SK-N-SH (cell line): ENCODE measurements around the gene CDK9. TPM values are rescaled to one million over a fixed set of nuclear protein-coding genes. Genes with fewer than 3 reads are reported as not detected.

Experiments
- CTCF ChIA-PET: fragments of 300-600, 350-600 bp; formaldehyde crosslinking; extraction: SDS; loops from one replicate; lab custom pipeline; 2021; lab: Yijun Ruan, JAX
- POLR2A ChIA-PET: fragments of 350-600 bp; sonication (Branson Sonifier 250); formaldehyde crosslinking; extraction: SDS; loops from one replicate; lab custom pipeline; 2020; ENCODE audit warnings: antibody characterized with exemption, inconsistent platforms; lab: Yijun Ruan, JAX
- DNase-seq: peaks from one replicate; pipeline ENCODE4 v3.0.0; 2012
- H2AFZ ChIP-seq: fragments of 200-600 bp; sonication (generic); 2 replicates; pipeline ENCODE4 v1.8.1; 2016; ENCODE audit warnings: antibody characterized with exemption, mild to moderate bottlenecking, low read depth
- H3F3A ChIP-seq: fragments of 200-600 bp; sonication (generic); replicated peaks from 2 replicates; pipeline ENCODE3; 2016; ENCODE audit warnings: antibody characterized with exemption, mild to moderate bottlenecking; ENCODE audit not compliant: insufficient read depth
- H3K27ac ChIP-seq, 2 experiments: fragments of 200-500 bp in 1 of 2; fragments of 200-600 bp in 1 of 2; sonication (Bioruptor generic) in 1 of 2; sonication (generic), shearing (Covaris generic) in 1 of 2; 2 replicates each; pipeline versions ENCODE4 v1.5.1 to v1.6.1; 2014 to 2016; ENCODE audit warnings: low read depth in 2 of 2, inconsistent platforms in 1 of 2, low read length in 1 of 2, mild to moderate bottlenecking in 1 of 2, mixed read lengths in 1 of 2
- H3K27me3 ChIP-seq: fragments of 200-600 bp; sonication (generic), shearing (Covaris generic); 2 replicates; pipeline ENCODE4 v1.6.1; 2016; ENCODE audit warnings: mixed run types; ENCODE audit not compliant: insufficient read depth
- H3K36me3 ChIP-seq, 2 experiments: fragments of 200-500 bp in 1 of 2; fragments of 200-600 bp in 1 of 2; sonication (Bioruptor generic) in 1 of 2; sonication (generic) in 1 of 2; replicated peaks in 1 of 2; 2 replicates each; pipeline versions ENCODE3 to v1.5.1; 2014 to 2016; ENCODE audit warnings: low read length in 1 of 2, mild to moderate bottlenecking in 1 of 2; ENCODE audit not compliant: insufficient read depth in 2 of 2, control insufficient read depth in 1 of 2
- H3K4me1 ChIP-seq, 2 experiments: fragments of 200-500 bp in 1 of 2; fragments of 200-600 bp in 1 of 2; sonication (Bioruptor generic) in 1 of 2; sonication (generic), shearing (Covaris generic) in 1 of 2; 2 replicates each; pipeline versions ENCODE4 v1.5.1 to v1.6.1; 2014 to 2016; ENCODE audit warnings: low read depth in 1 of 2, low read length in 1 of 2, mixed run types in 1 of 2; ENCODE audit not compliant: insufficient read depth in 2 of 2, control insufficient read depth in 1 of 2
- H3K4me2 ChIP-seq: fragments of 200-600 bp; sonication (generic), shearing (Covaris generic); 2 replicates; pipeline ENCODE4 v1.6.1; 2017; ENCODE audit warnings: mixed run types
- H3K4me3 ChIP-seq, 2 experiments: fragments of 200-500 bp in 1 of 2; fragments of 200-600 bp in 1 of 2; sonication (Bioruptor generic) in 1 of 2; sonication (generic), shearing (Covaris generic) in 1 of 2; 2 replicates each; pipeline versions ENCODE4 v1.5.1 to v1.8.1; 2014 to 2016; ENCODE audit warnings: low read depth in 2 of 2, inconsistent platforms in 1 of 2, low read length in 1 of 2, mild to moderate bottlenecking in 1 of 2, mixed read lengths in 1 of 2, moderate library complexity in 1 of 2
- H3K79me2 ChIP-seq: fragments of 200-600 bp; sonication (generic); 2 replicates; pipeline ENCODE4 v1.8.1; 2017; ENCODE audit warnings: mild to moderate bottlenecking; ENCODE audit not compliant: insufficient read depth
- H3K9ac ChIP-seq: fragments of 200-600 bp; sonication (generic); 2 replicates; pipeline ENCODE4 v1.6.1; 2017; ENCODE audit warnings: mixed run types
- H3K9me2 ChIP-seq: fragments of 200-600 bp; sonication (generic); 2 replicates; pipeline ENCODE4 v1.6.1; 2017; ENCODE audit warnings: mixed run types
- H3K9me3 ChIP-seq: fragments of 200-600 bp; sonication (generic); 2 replicates; pipeline ENCODE4 v1.6.1; 2017; ENCODE audit warnings: mixed run types, mild to moderate bottlenecking, moderate library complexity
- H4K20me1 ChIP-seq: fragments of 200-600 bp; sonication (generic); 2 replicates; pipeline ENCODE4 v1.6.1; 2017; ENCODE audit warnings: mild to moderate bottlenecking, mixed run types; ENCODE audit not compliant: insufficient read depth
- CHD2 ChIP-seq: fragments of 150-350 bp; IDR thresholded peaks from 2 replicates; pipeline ENCODE4 v1.6.1; 2018; ENCODE audit warnings: low read length; ENCODE audit not compliant: partially characterized antibody
- EZH2phosphoT487 ChIP-seq: fragments of 200-600 bp; sonication (generic); IDR thresholded peaks from 2 replicates; pipeline ENCODE4 v1.6.1; 2017; ENCODE audit warnings: low read depth, mixed run types, mild to moderate bottlenecking, antibody characterized with exemption, moderate library complexity, borderline replicate concordance
- FOXM1 ChIP-seq: IDR thresholded peaks from 2 replicates; pipeline ENCODE4 v1.4.0; 2012; ENCODE audit warnings: low read depth, mild to moderate bottlenecking
- IRF3 ChIP-seq: fragments of 150-350 bp; IDR thresholded peaks from 2 replicates; pipeline ENCODE4 v1.6.1; 2016; ENCODE audit warnings: mild to moderate bottlenecking, low read depth, low read length
- MEF2A ChIP-seq: IDR thresholded peaks from 2 replicates; pipeline ENCODE4 v1.4.0; 2012; ENCODE audit warnings: low read depth, borderline replicate concordance
- POLR2AphosphoS5 ChIP-seq: IDR thresholded peaks from 2 replicates; pipeline ENCODE4 v1.6.1; 2012; ENCODE audit warnings: low read depth, low read length
- RFX5 ChIP-seq: IDR thresholded peaks from 2 replicates; pipeline ENCODE4 v1.6.1; 2012; ENCODE audit warnings: mild to moderate bottlenecking, improper control_type of control experiment, low read length
- RXRA ChIP-seq: IDR thresholded peaks from 2 replicates; pipeline ENCODE4 v1.4.0; 2012; ENCODE audit warnings: low read depth, mild to moderate bottlenecking, borderline replicate concordance
- SIN3A ChIP-seq: IDR thresholded peaks from 2 replicates; pipeline ENCODE4 v1.6.1; 2012; ENCODE audit warnings: low read depth, mild to moderate bottlenecking, low read length, moderate library complexity, borderline replicate concordance
- USF1 ChIP-seq: IDR thresholded peaks from 2 replicates; pipeline ENCODE4 v1.4.0; 2012; ENCODE audit warnings: low read depth, borderline replicate concordance
- USF2 ChIP-seq: fragments of 150-350 bp; IDR thresholded peaks from 2 replicates; pipeline ENCODE4 v1.6.1; 2017; ENCODE audit warnings: antibody characterized with exemption, low read length, low read depth, borderline replicate concordance
- YY1 ChIP-seq: IDR thresholded peaks from 2 replicates; pipeline ENCODE4 v1.4.0; 2012; ENCODE audit warnings: low read depth, mild to moderate bottlenecking
- WGBS: methylation state at CpG from one replicate; pipeline ENCODE4 v1.1.6; 2017; ENCODE audit warnings: low lambda C conversion rate; 5-methylcytosine and 5-hydroxymethylcytosine counted together
- polyA plus RNA-seq, 3 experiments: library from polyadenylated mRNA; depleted of rRNA; stranded (reverse); fragments of >200 nt; gene quantifications; 2 replicates each; pipeline ENCODE4 v1.2.3, GENCODE V29; 2012
- TF ChIP-seq, protein P1 (sequence below): IDR thresholded peaks from 2 replicates; pipeline ENCODE4 v1.4.0; 2012; ENCODE audit warnings: low read depth, borderline replicate concordance

The CDK9 gene
- polyA plus RNA-seq, 1 of the 3 experiments (the other 2 are of a cell fraction): 82.7 TPM

- CTCF ChIA-PET: interaction anchor here (0.9 to 2.4 kb wide), 8 partner anchors 10 to 202 kb away, joined by 3 to 26 read pairs (median 5); partner anchors contain the start of genes FPGS and TOR2A
These were observed 6.7 kb downstream of the CDK9 start for GRCh38 chr9:127792417-127793031.

More at GRCh38 chr9:127792417-127793031, 6.7 kb downstream of the CDK9 start:
- no peak overlapping the region for H3K4me2 ChIP-seq
- peaks cover under 1 to 10% of the 10 kb centered on the region in 2 experiments; a peak in 3 of 4 replicates for H3K4me1 ChIP-seq
- H3K9me2 ChIP-seq: no peaks in the 10 kb centered on the region
- H2AFZ ChIP-seq: no peak overlapping the region
- H3K4me3 ChIP-seq: no peak overlapping the region
- H3F3A ChIP-seq: peaks cover 43% of the 10 kb centered on the region
- 91% methylated on average over 7 of the region's 7 CpGs for WGBS
- no peak overlapping the region for H3K27ac ChIP-seq
- POLR2A ChIA-PET: interaction anchor here (0.6 to 2.4 kb wide), 7 partner anchors 9 to 275 kb away, joined by 3 to 10 read pairs (median 4); partner anchors contain the start of gene NAIF1
- H3K27me3 ChIP-seq: no peaks in the 10 kb centered on the region
- peaks cover 42% of the 10 kb centered on the region for H3K79me2 ChIP-seq
- H3K9me3 ChIP-seq: no peaks in the 10 kb centered on the region
- H3K9ac ChIP-seq: no peak overlapping the region
- peaks cover 48 to 52% of the 10 kb centered on the region in 2 experiments for H3K36me3 ChIP-seq
- TF ChIP-seq FOXM1 (no peak), CHD2 (no peak), RFX5 (no peak), SIN3A (no peak), RXRA (no peak), USF1 (no peak), USF2 (no peak), YY1 (no peak), IRF3 (no peak), MEF2A (no peak), POLR2AphosphoS5 (no peak), EZH2phosphoT487 (no peak)
- TF ChIP-seq, protein P1, sequence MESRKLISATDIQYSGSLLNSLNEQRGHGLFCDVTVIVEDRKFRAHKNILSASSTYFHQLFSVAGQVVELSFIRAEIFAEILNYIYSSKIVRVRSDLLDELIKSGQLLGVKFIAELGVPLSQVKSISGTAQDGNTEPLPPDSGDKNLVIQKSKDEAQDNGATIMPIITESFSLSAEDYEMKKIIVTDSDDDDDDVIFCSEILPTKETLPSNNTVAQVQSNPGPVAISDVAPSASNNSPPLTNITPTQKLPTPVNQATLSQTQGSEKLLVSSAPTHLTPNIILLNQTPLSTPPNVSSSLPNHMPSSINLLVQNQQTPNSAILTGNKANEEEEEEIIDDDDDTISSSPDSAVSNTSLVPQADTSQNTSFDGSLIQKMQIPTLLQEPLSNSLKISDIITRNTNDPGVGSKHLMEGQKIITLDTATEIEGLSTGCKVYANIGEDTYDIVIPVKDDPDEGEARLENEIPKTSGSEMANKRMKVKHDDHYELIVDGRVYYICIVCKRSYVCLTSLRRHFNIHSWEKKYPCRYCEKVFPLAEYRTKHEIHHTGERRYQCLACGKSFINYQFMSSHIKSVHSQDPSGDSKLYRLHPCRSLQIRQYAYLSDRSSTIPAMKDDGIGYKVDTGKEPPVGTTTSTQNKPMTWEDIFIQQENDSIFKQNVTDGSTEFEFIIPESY: no peak
- peaks cover 62% of the 10 kb centered on the region for H4K20me1 ChIP-seq
- no peak for DNase-seq
